Pons (tissue), 1 donor: ENCODE measurements around the gene WDR91.

Experiments
- DNase-seq: peaks from one replicate; pipeline ENCODE4 v3.0.0-alpha.2; 2016; ENCODE audit warnings: low spot score

Gene WDR91

DNA sequence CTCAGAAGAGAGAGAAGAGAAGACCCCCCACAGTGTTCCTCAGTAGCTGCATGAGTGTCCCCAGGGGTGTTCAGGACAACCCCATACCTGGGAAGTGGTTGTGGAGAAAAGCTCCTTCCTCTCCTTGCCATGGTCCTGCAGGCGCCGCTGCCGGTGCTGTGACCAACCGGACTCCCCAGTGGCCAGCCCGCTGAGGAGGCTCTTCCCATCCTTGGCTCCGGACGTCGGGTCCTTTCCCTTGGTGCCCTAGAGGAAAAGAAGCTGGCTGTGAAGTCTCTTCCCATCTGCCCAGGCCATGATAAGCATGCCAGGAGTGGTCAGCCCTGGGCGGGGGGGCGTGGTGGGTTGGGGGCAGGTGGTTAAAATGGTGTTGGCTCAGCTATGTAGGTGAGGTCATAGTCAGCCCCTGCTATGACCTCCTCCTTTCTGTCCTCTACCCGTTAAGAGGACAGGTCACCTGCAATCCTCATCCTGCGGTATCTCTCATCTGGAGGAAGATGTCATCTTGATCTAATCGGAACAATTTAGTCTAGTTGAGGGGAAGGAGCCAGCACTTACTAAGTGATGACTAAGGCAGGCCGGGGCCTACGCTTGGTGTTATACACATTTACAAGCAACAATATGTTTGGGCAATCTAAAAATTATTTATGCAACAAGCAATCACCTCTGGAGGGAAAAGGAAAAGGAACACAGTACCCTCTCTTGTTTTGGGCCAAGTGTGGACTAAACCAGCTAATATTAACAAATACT is 13.2 kb downstream of the WDR91 start:
- no peak for DNase-seq

- no peak for DNase-seq
Observed at GRCh38 chr7:135197343-135197742, 14.0 kb downstream of the WDR91 start.

- DNase-seq: no peak
Observed at GRCh38 chr7:135195968-135196629, 15.2 kb downstream of the WDR91 start.

DNA sequence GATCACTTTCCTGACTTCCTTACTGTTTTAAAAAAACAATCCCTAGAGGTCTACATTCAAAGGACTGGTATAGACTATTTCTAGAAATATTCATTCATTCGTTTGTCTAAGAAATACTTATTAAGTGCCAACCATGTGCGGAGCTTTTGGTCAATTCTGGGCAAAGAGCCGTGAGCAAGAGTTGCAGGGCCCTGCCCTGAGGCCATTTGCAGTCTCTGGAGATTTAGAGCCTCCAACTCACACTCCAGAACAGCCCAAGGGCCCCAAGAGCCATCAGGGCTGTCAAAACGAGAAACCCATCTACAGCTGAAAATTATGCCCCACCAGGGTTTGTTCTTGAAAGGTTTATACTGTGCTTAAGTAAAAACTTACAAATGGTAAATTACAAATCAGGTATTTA is 16.2 kb downstream of the WDR91 start:
- no peak for DNase-seq

DNA sequence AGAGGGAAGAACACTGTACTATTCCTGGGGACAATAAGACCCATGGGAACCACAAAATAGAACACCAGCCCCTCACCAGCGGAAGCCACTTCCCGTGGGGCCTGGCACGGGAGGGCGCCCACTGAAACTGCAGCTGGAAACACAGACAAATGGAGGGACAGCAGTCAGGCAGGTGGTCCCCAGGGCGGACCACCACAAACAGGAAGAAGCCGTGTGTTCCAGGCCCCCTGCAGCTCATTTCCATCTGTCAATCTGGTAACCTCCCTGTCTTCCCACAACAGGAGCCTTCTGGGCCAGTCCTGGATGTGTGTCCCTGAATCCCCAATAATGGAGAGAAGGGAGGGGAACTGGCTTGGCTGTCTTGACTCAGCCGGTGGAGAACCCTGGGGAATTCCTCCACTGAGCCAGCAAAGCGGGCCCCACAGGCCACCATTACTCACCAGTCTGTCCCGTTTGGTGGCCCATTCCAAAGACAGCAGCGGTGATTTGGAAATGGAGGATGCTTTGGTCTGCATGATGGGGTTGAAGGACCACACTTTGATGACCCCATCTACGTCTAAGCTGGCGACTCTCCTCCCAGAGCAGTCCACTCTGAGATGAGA is 16.7 kb downstream of the WDR91 start:
- DNase-seq: no peak

- no peak for DNase-seq
Observed at GRCh38 chr7:135193615-135194081, 17.7 kb downstream of the WDR91 start.

DNA sequence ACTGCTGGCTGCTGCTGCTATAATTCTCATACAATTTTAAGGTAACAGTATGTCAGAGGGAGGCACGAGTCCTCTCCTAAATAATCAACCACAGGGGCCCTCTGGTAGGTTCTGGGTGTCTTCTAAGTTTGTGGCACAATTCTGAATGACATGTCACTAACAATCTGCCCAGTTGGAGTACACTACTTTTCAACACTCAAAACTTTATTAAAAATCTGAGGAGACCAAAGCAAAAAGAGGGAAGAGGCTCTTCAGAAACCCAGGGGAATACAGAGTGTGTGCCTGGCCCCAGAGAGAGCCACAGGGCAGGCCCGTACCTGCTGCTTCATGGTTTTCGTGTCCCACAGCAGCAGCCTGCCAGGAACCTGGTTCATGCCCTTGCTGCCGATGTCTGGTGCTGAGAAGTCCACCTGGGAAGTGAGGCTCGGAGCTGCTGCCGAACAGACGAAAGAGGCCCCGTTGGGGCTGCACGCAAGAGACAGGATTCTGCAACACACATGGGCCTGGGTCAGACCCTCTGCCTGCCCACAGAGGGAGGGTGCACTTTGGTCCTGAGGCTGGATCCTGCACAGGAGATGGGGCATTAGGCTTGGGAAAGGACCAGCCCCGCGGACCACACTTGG is 18.3 kb downstream of the WDR91 start:
- DNase-seq: no peak

- no peak for DNase-seq
Observed at GRCh38 chr7:135190703-135191102, 20.6 kb downstream of the WDR91 start.

GRCh38 chr7:135189961-135190360 is 21.4 kb downstream of the WDR91 start:
- DNase-seq: no peak

- no peak for DNase-seq
Observed at GRCh38 chr7:135189221-135189662, 22.1 kb downstream of the WDR91 start.

GRCh38 chr7:135188298-135188984 is 22.9 kb downstream of the WDR91 start:
- DNase-seq: no peak

DNA sequence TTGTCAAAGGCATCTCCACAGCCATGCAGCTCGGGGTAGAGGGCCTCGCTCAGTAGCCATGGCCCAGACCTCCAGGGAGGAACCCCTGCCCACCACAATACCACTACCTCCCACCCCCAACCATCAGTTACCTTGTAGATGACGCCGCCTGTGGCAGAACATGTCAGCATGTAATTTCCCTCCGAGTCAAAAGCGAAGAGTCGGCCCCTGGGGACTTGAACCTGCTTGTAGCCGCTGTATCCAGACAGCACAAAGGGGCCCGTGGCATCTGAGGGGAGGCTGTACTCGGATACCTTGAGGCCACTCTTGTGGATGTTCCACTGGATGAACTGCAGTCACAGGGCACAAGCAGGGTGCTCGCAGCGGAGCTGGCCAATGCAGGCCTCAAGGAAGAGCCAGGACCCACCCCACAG is 24.5 kb downstream of the WDR91 start:
- DNase-seq: no peak

GRCh38 chr7:135186261-135186540 is 25.1 kb downstream of the WDR91 start:
- no peak for DNase-seq

DNA sequence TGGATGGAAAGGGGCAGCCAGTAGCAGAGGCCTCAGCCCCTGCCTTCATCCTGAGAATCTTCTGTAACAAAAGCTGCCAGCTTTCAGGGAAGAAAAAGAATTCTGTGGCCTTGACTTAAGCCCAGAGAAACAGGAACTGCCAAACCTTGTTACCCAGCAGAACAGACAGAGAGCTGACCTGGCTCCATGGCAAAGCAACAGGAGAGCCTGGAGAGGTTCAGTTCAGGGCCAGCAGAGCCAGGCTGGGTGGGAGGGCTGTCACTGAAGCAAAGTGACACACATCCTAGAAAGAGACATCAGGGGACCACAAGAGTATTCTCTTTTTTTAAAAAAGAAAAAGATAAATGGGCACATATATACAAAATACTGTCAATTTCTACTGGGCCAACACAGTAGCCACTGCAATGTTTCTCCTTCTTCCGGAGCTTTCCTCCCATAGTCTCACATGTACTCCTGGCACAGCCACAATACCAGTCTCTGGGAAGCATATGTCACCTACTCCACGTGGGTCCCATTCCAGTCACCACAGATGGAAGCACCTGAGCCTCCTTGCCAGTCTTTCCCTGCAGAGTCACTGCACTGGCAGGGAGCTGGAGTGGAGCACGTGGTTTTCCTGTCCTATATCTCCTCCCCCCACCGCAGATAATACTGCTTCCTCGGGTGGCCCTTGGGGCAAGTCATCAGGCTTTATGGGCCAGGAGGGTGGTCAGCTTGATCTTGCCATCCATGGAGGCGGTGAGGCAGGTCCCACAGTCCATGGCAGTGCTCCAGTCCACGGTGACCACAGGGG is 25.7 kb downstream of the WDR91 start:
- DNase-seq: no peak

GRCh38 chr7:135184254-135184841 is 27.0 kb downstream of the WDR91 start:
- no peak for DNase-seq

DNA sequence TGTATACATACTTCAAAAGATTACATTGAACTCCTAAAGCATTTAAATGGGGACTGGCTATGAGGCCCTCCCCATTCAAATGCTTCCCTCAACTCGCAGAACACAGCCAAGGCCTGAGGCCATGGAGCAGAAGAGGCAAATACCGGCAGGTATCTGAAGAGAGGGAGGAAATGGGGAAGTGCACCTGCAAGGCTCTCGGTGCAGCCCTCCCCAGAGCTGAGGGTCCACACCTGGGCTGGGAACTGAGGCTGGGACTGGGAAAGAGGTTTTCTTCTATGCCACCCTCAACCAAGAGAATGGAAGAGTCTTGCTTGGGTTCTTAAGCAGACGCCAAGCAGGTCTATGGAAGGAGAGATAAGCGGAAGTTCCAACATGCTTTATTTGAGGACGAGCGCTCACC is 27.8 kb downstream of the WDR91 start:
- DNase-seq: no peak

GRCh38 chr7:135181929-135182678 is 29.2 kb downstream of the WDR91 start:
- no peak for DNase-seq

GRCh38 chr7:135181261-135181928 is 29.9 kb downstream of the WDR91 start:
- DNase-seq: no peak

GRCh38 chr7:135180122-135180521 is 31.2 kb downstream of the WDR91 start:
- no peak for DNase-seq
